SK-N-SH treated with all-trans-retinoic acid at 6 μM for 48 hours (cell line): ENCODE results near the gene C20orf204.
A peak's percentile ranks its signal among the peaks of the same experiment; 100 is the strongest.

Source experiments
- ATAC-seq: fragments of 200-7000 bp; cut with Tn5 transposase; 3 replicates; pipeline ENCODE4 v1.9.1; 2020; ENCODE audit warnings: mild to moderate bottlenecking, moderate library complexity
- ARNTL ChIP-seq: fragments of 450-650 bp; formaldehyde crosslinking; IDR thresholded peaks from 2 replicates; pipeline ENCODE4 v1.5.0; 2020; ENCODE audit warnings: low read depth, mild to moderate bottlenecking, moderate library complexity, borderline replicate concordance
- BACH2 ChIP-seq: fragments of 250-450 bp; sonication (Bioruptor Pico); IDR thresholded peaks from 2 replicates; pipeline ENCODE4 v1.9.0; 2021; ENCODE audit warnings: mild to moderate bottlenecking, borderline replicate concordance
- CREB5 ChIP-seq: fragments of 250-450 bp; sonication (Bioruptor Pico); IDR thresholded peaks from 2 replicates; pipeline ENCODE4 v1.5.1; 2020; ENCODE audit warnings: low read depth, mild to moderate bottlenecking, moderate library complexity
- CSDC2 ChIP-seq: fragments of 250-450 bp; sonication (Bioruptor Pico); IDR thresholded peaks from 2 replicates; pipeline ENCODE4 v1.5.0; 2020; ENCODE audit warnings: mild to moderate bottlenecking, moderate library complexity
- GLIS3 ChIP-seq: fragments of 250-450 bp; sonication (Bioruptor Pico); IDR thresholded peaks from 2 replicates; pipeline ENCODE4 v1.5.0; 2020; ENCODE audit warnings: mild to moderate bottlenecking, moderate library complexity
- ISL1 ChIP-seq: fragments of 250-450 bp; sonication (Bioruptor Pico); IDR thresholded peaks from 2 replicates; pipeline ENCODE4 v2.1.2; 2022; ENCODE audit warnings: mild to moderate bottlenecking, moderate library complexity
- OSR1 ChIP-seq: fragments of 250-450 bp; sonication (Bioruptor Pico); IDR thresholded peaks from 2 replicates; pipeline ENCODE4 v1.8.0; 2022; ENCODE audit warnings: moderate library complexity, mild to moderate bottlenecking, inconsistent platforms
- PATZ1 ChIP-seq: fragments of 250-450 bp; sonication (Bioruptor Pico); IDR thresholded peaks from 2 replicates; pipeline ENCODE4 v1.8.0; 2020; ENCODE audit warnings: mild to moderate bottlenecking, moderate library complexity, borderline replicate concordance
- PPARA ChIP-seq: fragments of 250-450 bp; sonication (Bioruptor Pico); IDR thresholded peaks from 2 replicates; pipeline ENCODE4 v1.5.0; 2020; ENCODE audit warnings: mild to moderate bottlenecking, borderline replicate concordance
- RARB ChIP-seq: fragments of 250-450 bp; sonication (Bioruptor Pico); IDR thresholded peaks from 2 replicates; pipeline ENCODE4 v1.8.0; 2021; ENCODE audit warnings: mild to moderate bottlenecking, moderate library complexity
- SNAI2 ChIP-seq: fragments of 250-450 bp; sonication (Bioruptor Pico); IDR thresholded peaks from 2 replicates; pipeline ENCODE4 v1.5.0; 2020; ENCODE audit warnings: mild to moderate bottlenecking, moderate library complexity
- TCF4 ChIP-seq: fragments of 250-450 bp; sonication (Bioruptor Pico); IDR thresholded peaks from 2 replicates; pipeline ENCODE4 v1.8.0; 2021; ENCODE audit warnings: mild to moderate bottlenecking, moderate library complexity, borderline replicate concordance
- TOX ChIP-seq: fragments of 250-450 bp; sonication (Bioruptor Pico); IDR thresholded peaks from 2 replicates; pipeline ENCODE4 v1.8.0; 2021; ENCODE audit warnings: mild to moderate bottlenecking, moderate library complexity, borderline replicate concordance
- ZC3H10 ChIP-seq: fragments of 250-450 bp; sonication (Bioruptor Pico); IDR thresholded peaks from 2 replicates; pipeline ENCODE4 v1.5.1; 2021; ENCODE audit warnings: mild to moderate bottlenecking, moderate library complexity
- ZFP3 ChIP-seq: fragments of 250-450 bp; sonication (Bioruptor Pico); IDR thresholded peaks from 2 replicates; pipeline ENCODE4 v1.5.0; 2020; ENCODE audit warnings: mild to moderate bottlenecking, moderate library complexity
- ZFP30 ChIP-seq: fragments of 450-650 bp; formaldehyde crosslinking; IDR thresholded peaks from 2 replicates; pipeline ENCODE4 v1.5.0; 2022; ENCODE audit warnings: mild to moderate bottlenecking, moderate library complexity
- ZNF565 ChIP-seq: fragments of 450-650 bp; formaldehyde crosslinking; conservative IDR thresholded peaks from 2 replicates; pipeline ENCODE4 v1.5.0; 2020; ENCODE audit warnings: low read depth, mild to moderate bottlenecking, moderate library complexity
- ZNF70 ChIP-seq: fragments of 450-650 bp; formaldehyde crosslinking; IDR thresholded peaks from 2 replicates; pipeline ENCODE4 v1.5.0; 2020; ENCODE audit warnings: mild to moderate bottlenecking, moderate library complexity
- ZNF8 ChIP-seq: fragments of 450-650 bp; formaldehyde crosslinking; IDR thresholded peaks from 2 replicates; pipeline ENCODE4 v1.5.0; 2020; ENCODE audit warnings: mild to moderate bottlenecking, moderate library complexity
- TF ChIP-seq, protein P1 (sequence below): fragments of 250-450 bp; sonication (Bioruptor Pico); IDR thresholded peaks from 2 replicates; pipeline ENCODE4 v1.5.1; 2021; ENCODE audit warnings: mild to moderate bottlenecking, moderate library complexity

Gene C20orf204

DNA sequence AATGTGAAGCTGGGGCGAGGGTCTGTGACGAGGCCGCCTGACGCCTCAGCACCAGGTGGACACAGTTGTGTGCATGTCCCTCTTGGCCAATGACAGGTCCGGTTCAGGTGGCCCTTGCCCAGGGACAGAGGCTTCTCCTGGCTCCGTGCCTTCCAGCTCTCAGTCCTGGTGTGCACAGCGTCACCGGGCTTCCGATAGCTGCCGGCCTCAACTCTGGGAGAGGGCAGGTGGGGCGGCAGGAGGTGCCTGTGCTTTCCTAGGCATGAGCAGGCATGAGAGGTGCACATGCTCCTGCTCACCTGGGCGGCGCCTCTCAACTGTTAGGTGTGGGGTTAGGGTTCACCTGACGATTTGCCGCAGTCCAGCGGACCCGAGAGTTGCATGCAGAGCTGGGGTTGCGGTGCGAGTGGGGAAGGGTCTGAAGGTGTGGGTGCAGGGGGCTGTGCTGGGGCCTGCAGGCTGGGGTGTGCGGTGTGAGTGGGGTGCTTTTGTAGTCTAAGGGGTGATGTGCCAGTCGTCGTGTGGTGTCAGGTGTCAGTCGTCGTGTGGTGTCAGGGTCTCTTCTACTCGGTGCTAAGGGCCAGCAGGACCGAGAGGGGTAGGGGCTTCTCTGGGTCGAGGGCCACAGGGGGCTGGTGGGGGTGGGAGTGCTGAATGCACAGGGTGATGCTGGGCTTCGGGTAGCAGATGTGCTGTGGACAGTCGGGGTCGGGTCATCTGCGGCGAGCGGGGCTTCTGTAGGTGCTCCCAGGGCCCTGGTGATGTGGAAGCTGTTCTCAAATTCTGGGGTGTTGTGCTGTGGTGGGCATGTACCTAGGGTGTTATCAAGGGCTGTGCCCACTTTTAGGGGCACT is 17.2 kb downstream of the C20orf204 start:
- ATAC-seq: no peak

GRCh38 chr20:64053841-64054661 is 18.1 kb downstream of the C20orf204 start:
- peak; percentile 39 for ATAC-seq
- TF ChIP-seq BACH2 (CRISPR knock-in tag) (no peak), PATZ1 (CRISPR knock-in tag) (peak; percentile 26; the same call in 1 of the 2 replicates)

More for the DNA sequence above, 17.2 kb downstream of the C20orf204 start:
- TF ChIP-seq ZFP3 (CRISPR knock-in tag): no peak
- no peak for TF ChIP-seq ZFP30 (CRISPR knock-in tag)
- no peak for TF ChIP-seq ISL1 (CRISPR knock-in tag)
- no peak for TF ChIP-seq ARNTL
- TF ChIP-seq ZNF565 (CRISPR knock-in tag): no peak
- TF ChIP-seq ZC3H10: no peak
- TF ChIP-seq RARB (CRISPR knock-in tag): no peak
- TF ChIP-seq, protein P1, sequence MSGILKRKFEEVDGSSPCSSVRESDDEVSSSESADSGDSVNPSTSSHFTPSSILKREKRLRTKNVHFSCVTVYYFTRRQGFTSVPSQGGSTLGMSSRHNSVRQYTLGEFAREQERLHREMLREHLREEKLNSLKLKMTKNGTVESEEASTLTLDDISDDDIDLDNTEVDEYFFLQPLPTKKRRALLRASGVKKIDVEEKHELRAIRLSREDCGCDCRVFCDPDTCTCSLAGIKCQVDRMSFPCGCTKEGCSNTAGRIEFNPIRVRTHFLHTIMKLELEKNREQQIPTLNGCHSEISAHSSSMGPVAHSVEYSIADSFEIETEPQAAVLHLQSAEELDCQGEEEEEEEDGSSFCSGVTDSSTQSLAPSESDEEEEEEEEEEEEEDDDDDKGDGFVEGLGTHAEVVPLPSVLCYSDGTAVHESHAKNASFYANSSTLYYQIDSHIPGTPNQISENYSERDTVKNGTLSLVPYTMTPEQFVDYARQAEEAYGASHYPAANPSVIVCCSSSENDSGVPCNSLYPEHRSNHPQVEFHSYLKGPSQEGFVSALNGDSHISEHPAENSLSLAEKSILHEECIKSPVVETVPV: no peak
- TF ChIP-seq CREB5 (CRISPR knock-in tag): no peak
- no peak for TF ChIP-seq PATZ1 (CRISPR knock-in tag)
- TF ChIP-seq TCF4 (CRISPR knock-in tag): no peak
- no peak for TF ChIP-seq PPARA
- no peak for TF ChIP-seq ZNF70
- no peak for TF ChIP-seq GLIS3 (CRISPR knock-in tag)
- no peak for TF ChIP-seq TOX (CRISPR knock-in tag)
- TF ChIP-seq SNAI2 (CRISPR knock-in tag): no peak
- no peak for TF ChIP-seq BACH2 (CRISPR knock-in tag)
- TF ChIP-seq OSR1 (CRISPR knock-in tag): no peak
- no peak for TF ChIP-seq ZNF8 (CRISPR knock-in tag)
- no peak for TF ChIP-seq CSDC2

- TF ChIP-seq PPARA: no peak
- no peak for TF ChIP-seq CSDC2
- TF ChIP-seq ZC3H10: no peak
- TF ChIP-seq, protein P1: no peak
- no peak for ATAC-seq
Observed at GRCh38 chr20:64055396-64055892, 19.5 kb downstream of the C20orf204 start.
